ENCODE data around the gene NBEAL2. TPM values are rescaled to one million over a fixed set of nuclear protein-coding genes. Genes with fewer than 3 reads are reported as not detected.

The NBEAL2 gene
- total RNA-seq, 1 experiment from 2014 or later: 50.7 TPM

GRCh38 chr3:46950177-46950576 is 29.3 kb upstream of the NBEAL2 start:
- peaks cover 98% of the 10 kb centered on the region for H3K79me2 ChIP-seq (ENCODE audit: low read length)
- DNase-seq (no peak), ATAC-seq (no peak)
- no peak overlapping the region for H3K27ac ChIP-seq (ENCODE audit: low read length)
- TF ChIP-seq CTCF (conservative IDR thresholded peaks at IDR 0.05; ENCODE audit: low read depth, low read length): no peak
- TF ChIP-seq EZH2phosphoT487 (IDR thresholded peaks at IDR 0.05; ENCODE audit: borderline replicate concordance, low read length): no peak
- H3K4me3 ChIP-seq (ENCODE audit: low read length): no peak overlapping the region
- peaks cover 33% of the 10 kb centered on the region for H3K4me1 ChIP-seq (ENCODE audit: insufficient read depth, low read length)
- no peak overlapping the region for H3K9ac ChIP-seq (ENCODE audit: low read length)
- peaks cover 86% of the 10 kb centered on the region for H4K20me1 ChIP-seq (ENCODE audit: low read length)
- BruUV-seq (replicated peaks): no TSS peak
- POLR2A ChIA-PET (ENCODE audit: unreplicated experiment): no interaction called here
- CTCF ChIA-PET: no interaction called here
- H3K9me2 ChIP-seq (replicated peaks; ENCODE audit: low read length): no peaks in the 10 kb centered on the region
- no peaks in the 10 kb centered on the region for H3K27me3 ChIP-seq (ENCODE audit: low read length)
- no peak overlapping the region for H2AFZ ChIP-seq (ENCODE audit: low read length)
- intact Hi-C loops (cut with micrococcal nuclease): no loop called here
- H3F3A ChIP-seq (ENCODE audit: low read length, unreplicated experiment): no peaks in the 10 kb centered on the region
- H3K9me3 ChIP-seq (ENCODE audit: low read length): no peaks in the 10 kb centered on the region
- no peak overlapping the region for H3K4me2 ChIP-seq (ENCODE audit: low read length)
- H3K36me3 ChIP-seq (ENCODE audit: low read depth, low read length): peaks cover 19% of the 10 kb centered on the region

GRCh38 chr3:46950650-46951241 is 28.7 kb upstream of the NBEAL2 start:
- intact Hi-C loops (cut with micrococcal nuclease): no loop called here
- DNase-seq: no peak
- Histone ChIP-seq H3K27me3 (ENCODE audit: low read length) (no peaks in the 10 kb centered on the region), H3K9ac (ENCODE audit: low read length) (no peak overlapping the region), H3F3A (ENCODE audit: low read length, unreplicated experiment) (no peaks in the 10 kb centered on the region), H3K4me2 (ENCODE audit: low read length) (no peak overlapping the region), H3K79me2 (ENCODE audit: low read length) (peaks cover 98% of the 10 kb centered on the region), H3K9me2 (replicated peaks; ENCODE audit: low read length) (no peaks in the 10 kb centered on the region), H2AFZ (ENCODE audit: low read length) (no peak overlapping the region), H4K20me1 (ENCODE audit: low read length) (peaks cover 86% of the 10 kb centered on the region), H3K36me3 (ENCODE audit: low read depth, low read length) (peaks cover 16% of the 10 kb centered on the region), H3K4me1 (ENCODE audit: insufficient read depth, low read length) (peaks cover 33% of the 10 kb centered on the region), H3K9me3 (ENCODE audit: low read length) (no peaks in the 10 kb centered on the region), H3K4me3 (ENCODE audit: low read length) (no peak overlapping the region), H3K27ac (ENCODE audit: low read length) (no peak overlapping the region)
- POLR2A ChIA-PET (ENCODE audit: unreplicated experiment): no interaction called here
- BruUV-seq (replicated peaks): no TSS peak
- CTCF ChIA-PET: no interaction called here
- no peak for ATAC-seq
- no peak for TF ChIP-seq EZH2phosphoT487 (IDR thresholded peaks at IDR 0.05; ENCODE audit: borderline replicate concordance, low read length)
- no peak for TF ChIP-seq EZH2 (IDR thresholded peaks at IDR 0.05; ENCODE audit: low read length, unreplicated experiment)

GRCh38 chr3:46952813-46953212 is 26.7 kb upstream of the NBEAL2 start:
- peaks cover 98% of the 10 kb centered on the region for H3K79me2 ChIP-seq (ENCODE audit: low read length)
- BruUV-seq (replicated peaks): no TSS peak
- intact Hi-C loops (cut with micrococcal nuclease): no loop called here
- H3K4me3 ChIP-seq (ENCODE audit: low read length): no peak overlapping the region
- TF ChIP-seq CTCF (conservative IDR thresholded peaks at IDR 0.05; ENCODE audit: low read depth, low read length): no peak
- TF ChIP-seq EZH2phosphoT487 (IDR thresholded peaks at IDR 0.05; ENCODE audit: borderline replicate concordance, low read length): no peak
- TF ChIP-seq EZH2 (IDR thresholded peaks at IDR 0.05; ENCODE audit: low read length, unreplicated experiment): no peak
- no peaks in the 10 kb centered on the region for H3F3A ChIP-seq (ENCODE audit: low read length, unreplicated experiment)
- ChIA-PET CTCF (no interaction called here), POLR2A (ENCODE audit: unreplicated experiment) (no interaction called here)
- H3K36me3 ChIP-seq (ENCODE audit: low read depth, low read length): 0 out of 2 replicates have a peak, but pooled peaks cover 4% of the 10 kb centered on the region
- peaks cover 83% of the 10 kb centered on the region for H4K20me1 ChIP-seq (ENCODE audit: low read length)
- peaks cover 18% of the 10 kb centered on the region for H3K4me1 ChIP-seq (ENCODE audit: insufficient read depth, low read length)
- H3K9me2 ChIP-seq (replicated peaks; ENCODE audit: low read length): no peaks in the 10 kb centered on the region
- no peaks in the 10 kb centered on the region for H3K27me3 ChIP-seq (ENCODE audit: low read length)
- no peak overlapping the region for H3K9ac ChIP-seq (ENCODE audit: low read length)
- no peaks in the 10 kb centered on the region for H3K9me3 ChIP-seq (ENCODE audit: low read length)
- ATAC-seq (no peak), DNase-seq (no peak)
- H3K27ac ChIP-seq (ENCODE audit: low read length): no peak overlapping the region
- no peak overlapping the region for H2AFZ ChIP-seq (ENCODE audit: low read length)
- H3K4me2 ChIP-seq (ENCODE audit: low read length): no peak overlapping the region

All from PC-3 (cell line).